SK-N-SH treated with all-trans-retinoic acid at 6 μM for 48 hours (cell line): ENCODE measurements around the gene OR5AP2.

Experiments
- ATAC-seq: fragments of 200-7000 bp; cut with Tn5 transposase; 3 replicates; pipeline ENCODE4 v1.9.1; 2020; ENCODE audit warnings: mild to moderate bottlenecking, moderate library complexity
- ARNTL ChIP-seq: fragments of 450-650 bp; formaldehyde crosslinking; IDR thresholded peaks from 2 replicates; pipeline ENCODE4 v1.5.0; 2020; ENCODE audit warnings: low read depth, mild to moderate bottlenecking, moderate library complexity, borderline replicate concordance
- BACH2 ChIP-seq: fragments of 250-450 bp; sonication (Bioruptor Pico); IDR thresholded peaks from 2 replicates; pipeline ENCODE4 v1.9.0; 2021; ENCODE audit warnings: mild to moderate bottlenecking, borderline replicate concordance
- CSDC2 ChIP-seq: fragments of 250-450 bp; sonication (Bioruptor Pico); IDR thresholded peaks from 2 replicates; pipeline ENCODE4 v1.5.0; 2020; ENCODE audit warnings: mild to moderate bottlenecking, moderate library complexity
- ESRRG ChIP-seq: fragments of 250-450 bp; sonication (Bioruptor Pico); IDR thresholded peaks from 2 replicates; pipeline ENCODE4 v1.6.1; 2021; ENCODE audit warnings: mild to moderate bottlenecking
- GLIS3 ChIP-seq: fragments of 250-450 bp; sonication (Bioruptor Pico); IDR thresholded peaks from 2 replicates; pipeline ENCODE4 v1.5.0; 2020; ENCODE audit warnings: mild to moderate bottlenecking, moderate library complexity
- ISL1 ChIP-seq: fragments of 250-450 bp; sonication (Bioruptor Pico); IDR thresholded peaks from 2 replicates; pipeline ENCODE4 v2.1.2; 2022; ENCODE audit warnings: mild to moderate bottlenecking, moderate library complexity
- OSR1 ChIP-seq: fragments of 250-450 bp; sonication (Bioruptor Pico); IDR thresholded peaks from 2 replicates; pipeline ENCODE4 v1.8.0; 2022; ENCODE audit warnings: moderate library complexity, mild to moderate bottlenecking, inconsistent platforms
- RARB ChIP-seq: fragments of 250-450 bp; sonication (Bioruptor Pico); IDR thresholded peaks from 2 replicates; pipeline ENCODE4 v1.8.0; 2021; ENCODE audit warnings: mild to moderate bottlenecking, moderate library complexity
- SNAI2 ChIP-seq: fragments of 250-450 bp; sonication (Bioruptor Pico); IDR thresholded peaks from 2 replicates; pipeline ENCODE4 v1.5.0; 2020; ENCODE audit warnings: mild to moderate bottlenecking, moderate library complexity
- TCF4 ChIP-seq: fragments of 250-450 bp; sonication (Bioruptor Pico); IDR thresholded peaks from 2 replicates; pipeline ENCODE4 v1.8.0; 2021; ENCODE audit warnings: mild to moderate bottlenecking, moderate library complexity, borderline replicate concordance
- TOX ChIP-seq: fragments of 250-450 bp; sonication (Bioruptor Pico); IDR thresholded peaks from 2 replicates; pipeline ENCODE4 v1.8.0; 2021; ENCODE audit warnings: mild to moderate bottlenecking, moderate library complexity, borderline replicate concordance
- TSHZ2 ChIP-seq: fragments of 250-450 bp; sonication (Bioruptor Pico); IDR thresholded peaks from 2 replicates; pipeline ENCODE4 v1.5.0; 2020; ENCODE audit warnings: mild to moderate bottlenecking, moderate library complexity
- ZFP3 ChIP-seq: fragments of 250-450 bp; sonication (Bioruptor Pico); IDR thresholded peaks from 2 replicates; pipeline ENCODE4 v1.5.0; 2020; ENCODE audit warnings: mild to moderate bottlenecking, moderate library complexity
- ZFP30 ChIP-seq: fragments of 450-650 bp; formaldehyde crosslinking; IDR thresholded peaks from 2 replicates; pipeline ENCODE4 v1.5.0; 2022; ENCODE audit warnings: mild to moderate bottlenecking, moderate library complexity
- ZNF70 ChIP-seq: fragments of 450-650 bp; formaldehyde crosslinking; IDR thresholded peaks from 2 replicates; pipeline ENCODE4 v1.5.0; 2020; ENCODE audit warnings: mild to moderate bottlenecking, moderate library complexity
- ZNF8 ChIP-seq: fragments of 450-650 bp; formaldehyde crosslinking; IDR thresholded peaks from 2 replicates; pipeline ENCODE4 v1.5.0; 2020; ENCODE audit warnings: mild to moderate bottlenecking, moderate library complexity
- TF ChIP-seq, protein P1 (sequence below): fragments of 250-450 bp; sonication (Bioruptor Pico); IDR thresholded peaks from 2 replicates; pipeline ENCODE4 v1.8.0; 2020; ENCODE audit warnings: mild to moderate bottlenecking, moderate library complexity, borderline replicate concordance
- TF ChIP-seq, protein P2 (sequence below): fragments of 250-450 bp; sonication (Bioruptor Pico); IDR thresholded peaks from 2 replicates; pipeline ENCODE4 v1.5.1; 2020; ENCODE audit warnings: low read depth, mild to moderate bottlenecking, moderate library complexity
- TF ChIP-seq, protein P3 (sequence below): fragments of 250-450 bp; sonication (Bioruptor Pico); IDR thresholded peaks from 2 replicates; pipeline ENCODE4 v1.8.0; 2021; ENCODE audit warnings: low read depth, mild to moderate bottlenecking, moderate library complexity, borderline replicate concordance

The OR5AP2 gene

GRCh38 chr11:56632329-56632728, 9.9 kb downstream of the OR5AP2 start:
- TF ChIP-seq ZNF70 (CRISPR knock-in tag) (no peak), TSHZ2 (CRISPR knock-in tag) (no peak), ZNF8 (CRISPR knock-in tag) (no peak), ESRRG (no peak), OSR1 (CRISPR knock-in tag) (no peak), ISL1 (CRISPR knock-in tag) (no peak), ARNTL (CRISPR knock-in tag) (no peak), CSDC2 (CRISPR knock-in tag) (no peak), ZFP3 (CRISPR knock-in tag) (no peak), GLIS3 (no peak)
- TF ChIP-seq, protein P1, sequence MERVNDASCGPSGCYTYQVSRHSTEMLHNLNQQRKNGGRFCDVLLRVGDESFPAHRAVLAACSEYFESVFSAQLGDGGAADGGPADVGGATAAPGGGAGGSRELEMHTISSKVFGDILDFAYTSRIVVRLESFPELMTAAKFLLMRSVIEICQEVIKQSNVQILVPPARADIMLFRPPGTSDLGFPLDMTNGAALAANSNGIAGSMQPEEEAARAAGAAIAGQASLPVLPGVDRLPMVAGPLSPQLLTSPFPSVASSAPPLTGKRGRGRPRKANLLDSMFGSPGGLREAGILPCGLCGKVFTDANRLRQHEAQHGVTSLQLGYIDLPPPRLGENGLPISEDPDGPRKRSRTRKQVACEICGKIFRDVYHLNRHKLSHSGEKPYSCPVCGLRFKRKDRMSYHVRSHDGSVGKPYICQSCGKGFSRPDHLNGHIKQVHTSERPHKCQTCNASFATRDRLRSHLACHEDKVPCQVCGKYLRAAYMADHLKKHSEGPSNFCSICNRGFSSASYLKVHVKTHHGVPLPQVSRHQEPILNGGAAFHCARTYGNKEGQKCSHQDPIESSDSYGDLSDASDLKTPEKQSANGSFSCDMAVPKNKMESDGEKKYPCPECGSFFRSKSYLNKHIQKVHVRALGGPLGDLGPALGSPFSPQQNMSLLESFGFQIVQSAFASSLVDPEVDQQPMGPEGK (CRISPR knock-in tag), result no peak
- TF ChIP-seq, protein P2, sequence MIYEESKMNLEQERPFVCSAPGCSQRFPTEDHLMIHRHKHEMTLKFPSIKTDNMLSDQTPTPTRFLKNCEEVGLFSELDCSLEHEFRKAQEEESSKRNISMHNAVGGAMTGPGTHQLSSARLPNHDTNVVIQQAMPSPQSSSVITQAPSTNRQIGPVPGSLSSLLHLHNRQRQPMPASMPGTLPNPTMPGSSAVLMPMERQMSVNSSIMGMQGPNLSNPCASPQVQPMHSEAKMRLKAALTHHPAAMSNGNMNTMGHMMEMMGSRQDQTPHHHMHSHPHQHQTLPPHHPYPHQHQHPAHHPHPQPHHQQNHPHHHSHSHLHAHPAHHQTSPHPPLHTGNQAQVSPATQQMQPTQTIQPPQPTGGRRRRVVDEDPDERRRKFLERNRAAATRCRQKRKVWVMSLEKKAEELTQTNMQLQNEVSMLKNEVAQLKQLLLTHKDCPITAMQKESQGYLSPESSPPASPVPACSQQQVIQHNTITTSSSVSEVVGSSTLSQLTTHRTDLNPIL, result no peak
- no peak for ATAC-seq

- ATAC-seq, result no peak
- TF ChIP-seq ZNF70 (CRISPR knock-in tag), result no peak
- TF ChIP-seq, protein P3, sequence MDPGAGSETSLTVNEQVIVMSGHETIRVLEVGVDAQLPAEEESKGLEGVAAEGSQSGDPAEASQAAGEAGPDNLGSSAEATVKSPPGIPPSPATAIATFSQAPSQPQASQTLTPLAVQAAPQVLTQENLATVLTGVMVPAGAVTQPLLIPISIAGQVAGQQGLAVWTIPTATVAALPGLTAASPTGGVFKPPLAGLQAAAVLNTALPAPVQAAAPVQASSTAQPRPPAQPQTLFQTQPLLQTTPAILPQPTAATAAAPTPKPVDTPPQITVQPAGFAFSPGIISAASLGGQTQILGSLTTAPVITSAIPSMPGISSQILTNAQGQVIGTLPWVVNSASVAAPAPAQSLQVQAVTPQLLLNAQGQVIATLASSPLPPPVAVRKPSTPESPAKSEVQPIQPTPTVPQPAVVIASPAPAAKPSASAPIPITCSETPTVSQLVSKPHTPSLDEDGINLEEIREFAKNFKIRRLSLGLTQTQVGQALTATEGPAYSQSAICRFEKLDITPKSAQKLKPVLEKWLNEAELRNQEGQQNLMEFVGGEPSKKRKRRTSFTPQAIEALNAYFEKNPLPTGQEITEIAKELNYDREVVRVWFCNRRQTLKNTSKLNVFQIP (CRISPR knock-in tag), result no peak
- TF ChIP-seq, protein P2, result no peak
- no peak for TF ChIP-seq GLIS3
- TF ChIP-seq RARB, result no peak
- no peak for TF ChIP-seq SNAI2 (CRISPR knock-in tag)
- no peak for TF ChIP-seq CSDC2 (CRISPR knock-in tag)
- no peak for TF ChIP-seq TCF4 (CRISPR knock-in tag)
- no peak for TF ChIP-seq ARNTL (CRISPR knock-in tag)
Observed at GRCh38 chr11:56625946-56626345, 16.3 kb downstream of the OR5AP2 start.

DNA sequence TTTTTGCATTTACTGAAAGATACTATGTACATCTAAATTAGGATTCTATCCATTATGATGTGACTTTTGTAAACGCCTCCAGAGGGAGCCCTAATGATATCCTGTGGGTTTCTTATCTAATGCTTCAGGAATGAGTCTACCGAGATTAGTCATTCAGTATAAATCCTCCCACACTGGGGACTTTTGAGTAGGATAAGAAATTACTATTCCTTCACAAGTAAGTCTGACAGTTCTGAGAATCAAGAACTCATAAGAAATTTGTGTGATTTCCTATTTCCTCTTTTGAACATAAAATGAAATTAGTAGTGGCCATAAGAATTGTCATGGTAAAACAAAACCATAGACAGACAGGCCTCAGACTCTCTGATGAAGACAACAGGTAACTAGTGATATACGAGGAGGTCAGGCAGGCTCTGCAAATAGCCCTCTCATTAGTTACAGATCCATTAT, 17.6 kb downstream of the OR5AP2 start:
- no peak for TF ChIP-seq TSHZ2 (CRISPR knock-in tag)
- TF ChIP-seq SNAI2 (CRISPR knock-in tag), result no peak
- TF ChIP-seq, protein P1 (CRISPR knock-in tag), result no peak
- TF ChIP-seq CSDC2 (CRISPR knock-in tag), result no peak
- TF ChIP-seq, protein P3 (CRISPR knock-in tag), result no peak
- no peak for TF ChIP-seq ZNF70 (CRISPR knock-in tag)
- no peak for TF ChIP-seq ZFP30 (CRISPR knock-in tag)
- TF ChIP-seq ARNTL (CRISPR knock-in tag), result no peak
- TF ChIP-seq BACH2 (CRISPR knock-in tag), result no peak
- TF ChIP-seq TOX, result no peak
- TF ChIP-seq, protein P2, result no peak
- ATAC-seq, result peak; percentile 97
